GM18907 (cell line): ENCODE data around the gene CNKSR2.

Experiments used
- ATAC-seq: cut with Tn5 transposase; IDR thresholded peaks from one replicate; pipeline ENCODE4 v1.9.1; 2021; ENCODE audit warnings: mild to moderate bottlenecking, moderate library complexity; ENCODE audit not compliant: unreplicated experiment

The CNKSR2 gene

GRCh38 chrX:21662761-21663160, 288.5 kb downstream of the CNKSR2 start:
- no peak for ATAC-seq

GRCh38 chrX:21666252-21666651, 292.0 kb downstream of the CNKSR2 start:
- ATAC-seq: no peak

GRCh38 chrX:21666679-21667078, 292.5 kb downstream of the CNKSR2 start:
- no peak for ATAC-seq

- no peak for ATAC-seq
These were observed 300.4 kb downstream of the CNKSR2 start for GRCh38 chrX:21674430-21675186.

- ATAC-seq: no peak
These were observed 301.7 kb downstream of the CNKSR2 start for GRCh38 chrX:21675931-21676330.

- ATAC-seq: no peak
These were observed 303.9 kb downstream of the CNKSR2 start for GRCh38 chrX:21678048-21678612.

- no peak for ATAC-seq
These were observed 309.7 kb downstream of the CNKSR2 start for GRCh38 chrX:21683941-21684340.

- no peak for ATAC-seq
These were observed 317.3 kb downstream of the CNKSR2 start for GRCh38 chrX:21691512-21692018.

- no peak for ATAC-seq
These were observed 324.1 kb downstream of the CNKSR2 start for GRCh38 chrX:21698272-21698671.

- ATAC-seq: no peak
These were observed 324.9 kb downstream of the CNKSR2 start for GRCh38 chrX:21699136-21699535.

GRCh38 chrX:21700275-21700674, 326.1 kb downstream of the CNKSR2 start:
- no peak for ATAC-seq

GRCh38 chrX:21700967-21701366, 326.7 kb downstream of the CNKSR2 start:
- no peak for ATAC-seq

- ATAC-seq: no peak
These were observed 328.5 kb downstream of the CNKSR2 start for GRCh38 chrX:21702725-21703124.
